ENCODE data around the gene FSTL5.

Gene FSTL5

GRCh38 chr4:161583549-161583948, 580.3 kb downstream of the FSTL5 start:
- Histone ChIP-seq H3K4me1 (ENCODE audit: insufficient read depth, insufficient read length) (no peaks in the 10 kb centered on the region), H3K27me3 (ENCODE audit: insufficient read depth, insufficient read length) (no peaks in the 10 kb centered on the region), H3K4me3 (ENCODE audit: insufficient read length, low read depth) (no peak overlapping the region), H3K36me3 (ENCODE audit: insufficient read depth, insufficient read length, low read length) (no peaks in the 10 kb centered on the region), H3K9me3 (ENCODE audit: insufficient read depth, low read length) (no peaks in the 10 kb centered on the region), H3K9ac (ENCODE audit: insufficient read length, low read depth) (no peak overlapping the region)
- DNase-seq (ENCODE audit: low read depth, low spot score), result no peak
- TF ChIP-seq YY1 (IDR thresholded peaks at IDR 0.05; ENCODE audit: insufficient read depth, insufficient read length), result no peak
- no peak for TF ChIP-seq SUZ12 (IDR thresholded peaks at IDR 0.05; ENCODE audit: extremely low read depth, insufficient read depth, insufficient read length)
- TF ChIP-seq ZNF274 (IDR thresholded peaks at IDR 0.05; ENCODE audit: low read depth, low read length), result no peak

GRCh38 chr4:161581262-161582230, 582.3 kb downstream of the FSTL5 start:
- H3K36me3 ChIP-seq (ENCODE audit: insufficient read depth, insufficient read length, low read length), result no peaks in the 10 kb centered on the region
- H3K4me1 ChIP-seq (ENCODE audit: insufficient read depth, insufficient read length), result no peaks in the 10 kb centered on the region
- no peak overlapping the region for H3K4me3 ChIP-seq (ENCODE audit: insufficient read length, low read depth)
- no peak for DNase-seq (ENCODE audit: low read depth, low spot score)
- no peak for TF ChIP-seq ZNF274 (IDR thresholded peaks at IDR 0.05; ENCODE audit: low read depth, low read length)
- TF ChIP-seq SUZ12 (IDR thresholded peaks at IDR 0.05; ENCODE audit: extremely low read depth, insufficient read depth, insufficient read length), result no peak
- no peak for TF ChIP-seq YY1 (IDR thresholded peaks at IDR 0.05; ENCODE audit: insufficient read depth, insufficient read length)
- H3K9ac ChIP-seq (ENCODE audit: insufficient read length, low read depth), result no peak overlapping the region
- H3K27me3 ChIP-seq (ENCODE audit: insufficient read depth, insufficient read length), result no peaks in the 10 kb centered on the region
- no peaks in the 10 kb centered on the region for H3K9me3 ChIP-seq (ENCODE audit: insufficient read depth, low read length)

GRCh38 chr4:161577579-161578301, 586.1 kb downstream of the FSTL5 start:
- TF ChIP-seq ZNF274 (IDR thresholded peaks at IDR 0.05; ENCODE audit: low read depth, low read length), result no peak

GRCh38 chr4:161573836-161574235, 590.0 kb downstream of the FSTL5 start:
- TF ChIP-seq SUZ12 (IDR thresholded peaks at IDR 0.05; ENCODE audit: extremely low read depth, insufficient read depth, insufficient read length) (no peak), YY1 (IDR thresholded peaks at IDR 0.05; ENCODE audit: insufficient read depth, insufficient read length) (no peak), ZNF274 (IDR thresholded peaks at IDR 0.05; ENCODE audit: low read depth, low read length) (no peak)
- Histone ChIP-seq H3K27me3 (ENCODE audit: insufficient read depth, insufficient read length) (no peaks in the 10 kb centered on the region), H3K9ac (ENCODE audit: insufficient read length, low read depth) (no peak overlapping the region), H3K9me3 (ENCODE audit: insufficient read depth, low read length) (no peaks in the 10 kb centered on the region), H3K36me3 (ENCODE audit: insufficient read depth, insufficient read length, low read length) (no peaks in the 10 kb centered on the region), H3K4me3 (ENCODE audit: insufficient read length, low read depth) (no peak overlapping the region), H3K4me1 (ENCODE audit: insufficient read depth, insufficient read length) (no peaks in the 10 kb centered on the region)
- no peak for DNase-seq (ENCODE audit: low read depth, low spot score)

More at GRCh38 chr4:161577579-161578301, 586.1 kb downstream of the FSTL5 start:
- H3K36me3 ChIP-seq (ENCODE audit: insufficient read depth, insufficient read length, low read length), result no peaks in the 10 kb centered on the region
- DNase-seq (ENCODE audit: low read depth, low spot score), result no peak
- H3K4me3 ChIP-seq (ENCODE audit: insufficient read length, low read depth), result no peak overlapping the region
- no peaks in the 10 kb centered on the region for H3K27me3 ChIP-seq (ENCODE audit: insufficient read depth, insufficient read length)
- no peaks in the 10 kb centered on the region for H3K9me3 ChIP-seq (ENCODE audit: insufficient read depth, low read length)
- no peaks in the 10 kb centered on the region for H3K4me1 ChIP-seq (ENCODE audit: insufficient read depth, insufficient read length)
- no peak overlapping the region for H3K9ac ChIP-seq (ENCODE audit: insufficient read length, low read depth)

- H3K36me3 ChIP-seq (ENCODE audit: insufficient read depth, insufficient read length, low read length), result no peaks in the 10 kb centered on the region
- H3K9ac ChIP-seq (ENCODE audit: insufficient read length, low read depth), result no peak overlapping the region
- DNase-seq (ENCODE audit: low read depth, low spot score), result no peak
- no peaks in the 10 kb centered on the region for H3K4me1 ChIP-seq (ENCODE audit: insufficient read depth, insufficient read length)
- no peaks in the 10 kb centered on the region for H3K9me3 ChIP-seq (ENCODE audit: insufficient read depth, low read length)
- no peak for TF ChIP-seq YY1 (IDR thresholded peaks at IDR 0.05; ENCODE audit: insufficient read depth, insufficient read length)
- no peak for TF ChIP-seq SUZ12 (IDR thresholded peaks at IDR 0.05; ENCODE audit: extremely low read depth, insufficient read depth, insufficient read length)
- no peak for TF ChIP-seq ZNF274 (IDR thresholded peaks at IDR 0.05; ENCODE audit: low read depth, low read length)
- H3K4me3 ChIP-seq (ENCODE audit: insufficient read length, low read depth), result no peak overlapping the region
- H3K27me3 ChIP-seq (ENCODE audit: insufficient read depth, insufficient read length), result no peaks in the 10 kb centered on the region
Observed at GRCh38 chr4:161564230-161564834, 599.5 kb downstream of the FSTL5 start.

GRCh38 chr4:161555689-161556660, 607.8 kb downstream of the FSTL5 start:
- no peaks in the 10 kb centered on the region for H3K4me1 ChIP-seq (ENCODE audit: insufficient read depth, insufficient read length)
- H3K36me3 ChIP-seq (ENCODE audit: insufficient read depth, insufficient read length, low read length), result no peaks in the 10 kb centered on the region
- no peaks in the 10 kb centered on the region for H3K27me3 ChIP-seq (ENCODE audit: insufficient read depth, insufficient read length)
- H3K9ac ChIP-seq (ENCODE audit: insufficient read length, low read depth), result no peak overlapping the region
- TF ChIP-seq YY1 (IDR thresholded peaks at IDR 0.05; ENCODE audit: insufficient read depth, insufficient read length), result no peak
- no peak for DNase-seq (ENCODE audit: low read depth, low spot score)
- no peak overlapping the region for H3K4me3 ChIP-seq (ENCODE audit: insufficient read length, low read depth)
- H3K9me3 ChIP-seq (ENCODE audit: insufficient read depth, low read length), result no peaks in the 10 kb centered on the region
